OCI-LY1 (cell line): ENCODE measurements around the gene USB1.

Experiments
- H2AFZ ChIP-seq: fragments of 200-600 bp; sonication (generic), shearing (Covaris generic); 2 replicates; pipeline ENCODE4 v1.6.0; 2014; ENCODE audit warnings: antibody characterized with exemption, mild to moderate bottlenecking, low read length
- H3F3A ChIP-seq: fragments of 200-600 bp; sonication (generic), shearing (Covaris generic); 2 replicates; pipeline ENCODE4 v1.6.0; 2014; ENCODE audit warnings: mild to moderate bottlenecking, antibody characterized with exemption, low read length, moderate library complexity; ENCODE audit not compliant: insufficient read depth
- H3K27ac ChIP-seq: fragments of 200-600 bp; sonication (generic); 2 replicates; pipeline ENCODE4 v1.5.1; 2014; ENCODE audit warnings: low read length, mixed run types, mild to moderate bottlenecking, low read depth; ENCODE audit not compliant: poor library complexity, severe bottlenecking
- H3K27me3 ChIP-seq: fragments of 200-600 bp; sonication (generic); 2 replicates; pipeline ENCODE4 v1.6.0; 2014; ENCODE audit warnings: antibody characterized with exemption, mild to moderate bottlenecking, low read length, moderate library complexity; ENCODE audit not compliant: insufficient read depth
- H3K36me3 ChIP-seq: fragments of 200-600 bp; sonication (generic); 2 replicates; pipeline ENCODE4 v1.6.1; 2014; ENCODE audit warnings: mild to moderate bottlenecking, antibody characterized with exemption, low read length, moderate library complexity, mixed read lengths; ENCODE audit not compliant: insufficient read depth
- H3K4me1 ChIP-seq: fragments of 200-600 bp; sonication (generic); 2 replicates; pipeline ENCODE4 v1.5.1; 2014; ENCODE audit warnings: mild to moderate bottlenecking, low read length, moderate library complexity; ENCODE audit not compliant: insufficient read depth, severe bottlenecking
- H3K4me2 ChIP-seq: fragments of 200-600 bp; sonication (generic), shearing (Covaris generic); 2 replicates; pipeline ENCODE4 v1.6.1; 2014; ENCODE audit warnings: low read length
- H3K4me3 ChIP-seq: fragments of 200-600 bp; sonication (generic); 2 replicates; pipeline ENCODE4 v1.5.1; 2014; ENCODE audit warnings: low read length, low read depth, mild to moderate bottlenecking, mixed read lengths; ENCODE audit not compliant: poor library complexity, severe bottlenecking
- H3K79me2 ChIP-seq: fragments of 200-600 bp; shearing (Covaris generic); 2 replicates; pipeline ENCODE4 v1.6.1; 2016; ENCODE audit warnings: mixed run types, low read length, mixed read lengths; ENCODE audit not compliant: insufficient read depth
- H3K9ac ChIP-seq: fragments of 200-600 bp; sonication (generic), shearing (Covaris generic); 2 replicates; pipeline ENCODE4 v1.6.1; 2014; ENCODE audit warnings: mild to moderate bottlenecking, low read length, mixed read lengths
- H3K9me2 ChIP-seq: fragments of 200-600 bp; sonication (generic), shearing (Covaris generic); 2 replicates; pipeline ENCODE4 v1.6.1; 2014; ENCODE audit warnings: low read depth, mild to moderate bottlenecking, low read length, mixed read lengths
- H3K9me3 ChIP-seq: fragments of 200-600 bp; shearing (Covaris generic); 2 replicates; pipeline ENCODE4 v1.6.1; 2014; ENCODE audit warnings: low read length, mixed read lengths
- H4K20me1 ChIP-seq: fragments of 200-600 bp; sonication (generic), shearing (Covaris generic); 2 replicates; pipeline ENCODE4 v1.6.0; 2016; ENCODE audit warnings: mild to moderate bottlenecking, low read length; ENCODE audit not compliant: insufficient read depth
- EZH2 ChIP-seq: fragments of 200-600 bp; sonication (generic), shearing (Covaris generic); IDR thresholded peaks from 2 replicates; pipeline ENCODE4 v1.8.0; 2017; ENCODE audit warnings: borderline replicate concordance, mixed run types, mild to moderate bottlenecking, antibody characterized with exemption, low read length, moderate library complexity, mixed read lengths
- TF ChIP-seq, protein P1 (sequence below): fragments of 200-600 bp; sonication (generic), shearing (Covaris generic); IDR thresholded peaks from 2 replicates; pipeline ENCODE4 v1.5.1; 2017; ENCODE audit warnings: mild to moderate bottlenecking, antibody characterized with exemption, low read length, moderate library complexity, mixed read lengths

USB1 gene

DNA sequence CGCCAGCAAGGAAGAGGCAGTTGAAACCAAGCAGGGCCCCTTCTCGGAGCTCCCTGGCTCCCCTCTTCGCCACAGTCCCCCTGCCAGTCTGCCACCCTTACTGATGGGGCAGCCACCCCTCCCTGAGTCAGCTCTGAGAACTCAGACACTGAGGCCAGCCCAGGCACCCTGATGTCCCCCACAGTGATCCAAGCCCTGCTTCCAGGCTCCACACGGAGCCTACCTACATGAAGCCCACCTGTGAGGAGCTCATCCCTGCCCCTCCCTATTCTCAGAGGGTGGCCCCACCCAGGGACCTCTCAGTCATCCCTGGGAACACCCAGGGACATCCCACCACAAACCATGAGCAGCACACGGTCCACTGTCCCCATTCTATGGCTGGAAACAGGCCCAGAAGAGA lies 39.2 kb upstream of the USB1 start:
- Histone ChIP-seq H4K20me1 (no peaks in the 10 kb centered on the region), H3F3A (no peaks in the 10 kb centered on the region), H3K9me2 (no peaks in the 10 kb centered on the region), H3K27ac (no peak overlapping the region), H3K4me2 (no peak overlapping the region), H3K79me2 (no peaks in the 10 kb centered on the region), H3K27me3 (no peaks in the 10 kb centered on the region), H3K9me3 (no peaks in the 10 kb centered on the region), H2AFZ (no peak overlapping the region), H3K4me1 (no peaks in the 10 kb centered on the region), H3K9ac (no peak overlapping the region), H3K36me3 (no peaks in the 10 kb centered on the region), H3K4me3 (no peak overlapping the region)
- no peak for TF ChIP-seq EZH2
- TF ChIP-seq, protein P1, sequence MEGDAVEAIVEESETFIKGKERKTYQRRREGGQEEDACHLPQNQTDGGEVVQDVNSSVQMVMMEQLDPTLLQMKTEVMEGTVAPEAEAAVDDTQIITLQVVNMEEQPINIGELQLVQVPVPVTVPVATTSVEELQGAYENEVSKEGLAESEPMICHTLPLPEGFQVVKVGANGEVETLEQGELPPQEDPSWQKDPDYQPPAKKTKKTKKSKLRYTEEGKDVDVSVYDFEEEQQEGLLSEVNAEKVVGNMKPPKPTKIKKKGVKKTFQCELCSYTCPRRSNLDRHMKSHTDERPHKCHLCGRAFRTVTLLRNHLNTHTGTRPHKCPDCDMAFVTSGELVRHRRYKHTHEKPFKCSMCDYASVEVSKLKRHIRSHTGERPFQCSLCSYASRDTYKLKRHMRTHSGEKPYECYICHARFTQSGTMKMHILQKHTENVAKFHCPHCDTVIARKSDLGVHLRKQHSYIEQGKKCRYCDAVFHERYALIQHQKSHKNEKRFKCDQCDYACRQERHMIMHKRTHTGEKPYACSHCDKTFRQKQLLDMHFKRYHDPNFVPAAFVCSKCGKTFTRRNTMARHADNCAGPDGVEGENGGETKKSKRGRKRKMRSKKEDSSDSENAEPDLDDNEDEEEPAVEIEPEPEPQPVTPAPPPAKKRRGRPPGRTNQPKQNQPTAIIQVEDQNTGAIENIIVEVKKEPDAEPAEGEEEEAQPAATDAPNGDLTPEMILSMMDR: no peak

GRCh38 chr16:57962756-57963155 lies 38.5 kb upstream of the USB1 start:
- H3K4me2 ChIP-seq: no peak overlapping the region
- no peaks in the 10 kb centered on the region for H4K20me1 ChIP-seq
- no peaks in the 10 kb centered on the region for H3K9me3 ChIP-seq
- no peaks in the 10 kb centered on the region for H3K9me2 ChIP-seq
- H3K79me2 ChIP-seq: no peaks in the 10 kb centered on the region
- no peaks in the 10 kb centered on the region for H3K4me1 ChIP-seq
- no peaks in the 10 kb centered on the region for H3K36me3 ChIP-seq
- H3K27me3 ChIP-seq: no peaks in the 10 kb centered on the region
- H3F3A ChIP-seq: no peaks in the 10 kb centered on the region
- no peak overlapping the region for H3K27ac ChIP-seq
- H2AFZ ChIP-seq: no peak overlapping the region
- H3K9ac ChIP-seq: no peak overlapping the region
- TF ChIP-seq, protein P1: no peak
- no peak for TF ChIP-seq EZH2
- no peak overlapping the region for H3K4me3 ChIP-seq

DNA sequence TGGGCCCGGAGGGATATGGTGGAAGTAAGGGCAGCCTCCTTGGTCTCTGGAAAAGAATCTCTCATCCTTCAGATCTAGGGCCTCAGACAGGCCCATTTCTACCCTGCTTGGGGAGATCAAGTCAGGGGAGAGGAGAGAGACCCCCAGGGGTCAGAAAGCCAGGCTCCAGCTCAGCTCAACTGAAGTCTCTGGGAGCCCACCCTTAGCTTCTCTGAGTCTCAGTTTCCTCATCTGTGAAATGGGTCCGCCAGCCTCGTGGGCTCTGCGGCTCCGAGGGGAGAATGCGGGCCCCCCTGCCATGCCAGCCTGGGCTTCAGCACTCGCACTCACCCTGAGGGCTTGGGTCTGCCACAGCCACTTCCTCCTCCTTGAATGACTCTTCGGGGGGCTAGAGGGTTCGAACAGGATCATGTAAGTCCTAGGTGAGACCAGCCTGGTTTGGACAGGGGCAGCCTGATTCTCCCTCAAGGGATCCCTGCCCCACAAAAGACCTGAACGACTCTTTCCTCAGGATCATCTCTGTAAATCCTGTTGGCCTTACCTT lies 37.0 kb upstream of the USB1 start:
- Histone ChIP-seq H3K9ac (no peak overlapping the region), H3K4me3 (no peak overlapping the region), H3K79me2 (no peaks in the 10 kb centered on the region), H3K27me3 (no peaks in the 10 kb centered on the region), H3K36me3 (no peaks in the 10 kb centered on the region), H2AFZ (no peak overlapping the region), H3K9me2 (no peaks in the 10 kb centered on the region), H3F3A (no peaks in the 10 kb centered on the region), H3K4me1 (no peaks in the 10 kb centered on the region), H3K9me3 (no peaks in the 10 kb centered on the region), H3K4me2 (no peak overlapping the region), H4K20me1 (no peaks in the 10 kb centered on the region), H3K27ac (no peak overlapping the region)
- TF ChIP-seq, protein P1: no peak
- TF ChIP-seq EZH2: no peak
